KMS-11 (cell line): ENCODE measurements around the gene ATP2A2.

Experiments used
- H2AFZ ChIP-seq: fragments of 200-600 bp; sonication (generic); 2 replicates; pipeline ENCODE4 v1.6.1; 2016; ENCODE audit warnings: antibody characterized with exemption, mixed run types, low read depth
- H3K27ac ChIP-seq: fragments of 200-600 bp; sonication (generic); 2 replicates; pipeline ENCODE4 v1.6.1; 2016; ENCODE audit warnings: mild to moderate bottlenecking, mixed run types
- H3K27me3 ChIP-seq: fragments of 200-600 bp; sonication (generic); 2 replicates; pipeline ENCODE4 v1.6.1; 2017; ENCODE audit warnings: mild to moderate bottlenecking, low read depth, mixed run types, moderate library complexity; ENCODE audit not compliant: insufficient read depth
- H3K36me3 ChIP-seq: fragments of 200-600 bp; sonication (generic); 2 replicates; pipeline ENCODE4 v1.6.1; 2017; ENCODE audit warnings: mild to moderate bottlenecking, mixed run types; ENCODE audit not compliant: insufficient read depth
- H3K4me1 ChIP-seq: fragments of 200-600 bp; sonication (generic); 2 replicates; pipeline ENCODE4 v1.6.1; 2016; ENCODE audit warnings: mild to moderate bottlenecking, low read depth, mixed run types; ENCODE audit not compliant: poor library complexity, severe bottlenecking
- H3K4me2 ChIP-seq: fragments of 200-600 bp; sonication (generic); 2 replicates; pipeline ENCODE4 v1.7.0; 2016; ENCODE audit warnings: mild to moderate bottlenecking, mixed run types
- H3K4me3 ChIP-seq: fragments of 200-600 bp; sonication (generic); IDR thresholded peaks from 2 replicates; pipeline ENCODE4 v1.6.1; 2017; ENCODE audit warnings: low read depth, low read length, mixed read lengths; ENCODE audit not compliant: insufficient read depth
- H3K79me2 ChIP-seq: fragments of 200-600 bp; sonication (generic); 2 replicates; pipeline ENCODE4 v1.6.1; 2016; ENCODE audit warnings: low read depth, mixed run types; ENCODE audit not compliant: insufficient read depth
- H3K9ac ChIP-seq: fragments of 200-600 bp; sonication (generic); 2 replicates; pipeline ENCODE4 v1.6.1; 2016; ENCODE audit warnings: mild to moderate bottlenecking, mixed run types
- H4K20me1 ChIP-seq: fragments of 200-600 bp; sonication (generic); 2 replicates; pipeline ENCODE4 v1.6.1; 2016; ENCODE audit warnings: mild to moderate bottlenecking, mixed run types; ENCODE audit not compliant: insufficient read depth
- TF ChIP-seq, protein P1 (sequence below): fragments of 200-600 bp; sonication (generic); conservative IDR thresholded peaks from 2 replicates; pipeline ENCODE4 v1.6.1; 2017; ENCODE audit warnings: low read depth, mild to moderate bottlenecking, antibody characterized with exemption, low read length, moderate library complexity, mixed read lengths

Gene ATP2A2

DNA sequence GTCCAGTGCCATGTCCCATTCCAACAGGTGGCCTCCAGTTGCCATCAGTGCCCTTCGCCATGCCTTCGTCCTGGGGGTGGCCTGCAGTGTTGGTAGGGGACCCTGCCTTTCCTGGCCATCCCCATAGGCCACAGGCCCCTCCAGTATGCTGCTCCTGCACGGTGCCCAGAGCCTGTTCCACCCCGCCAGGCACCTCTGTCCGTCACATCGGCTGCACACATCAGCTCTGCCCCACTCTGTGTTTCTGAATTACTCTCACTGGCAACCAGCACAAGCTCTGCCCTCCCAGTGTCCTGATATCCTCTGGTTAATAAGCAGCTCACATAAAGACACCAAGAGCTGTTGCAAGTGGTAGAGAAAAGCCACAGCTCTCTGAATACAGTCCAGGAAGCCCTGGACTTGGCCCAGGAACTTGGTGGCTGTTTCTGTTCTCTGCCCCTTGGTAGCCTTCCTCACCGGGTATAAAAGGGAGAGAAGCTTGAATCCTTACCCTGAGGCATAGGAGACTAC, 31.3 kb upstream of the ATP2A2 start:
- TF ChIP-seq, protein P1, sequence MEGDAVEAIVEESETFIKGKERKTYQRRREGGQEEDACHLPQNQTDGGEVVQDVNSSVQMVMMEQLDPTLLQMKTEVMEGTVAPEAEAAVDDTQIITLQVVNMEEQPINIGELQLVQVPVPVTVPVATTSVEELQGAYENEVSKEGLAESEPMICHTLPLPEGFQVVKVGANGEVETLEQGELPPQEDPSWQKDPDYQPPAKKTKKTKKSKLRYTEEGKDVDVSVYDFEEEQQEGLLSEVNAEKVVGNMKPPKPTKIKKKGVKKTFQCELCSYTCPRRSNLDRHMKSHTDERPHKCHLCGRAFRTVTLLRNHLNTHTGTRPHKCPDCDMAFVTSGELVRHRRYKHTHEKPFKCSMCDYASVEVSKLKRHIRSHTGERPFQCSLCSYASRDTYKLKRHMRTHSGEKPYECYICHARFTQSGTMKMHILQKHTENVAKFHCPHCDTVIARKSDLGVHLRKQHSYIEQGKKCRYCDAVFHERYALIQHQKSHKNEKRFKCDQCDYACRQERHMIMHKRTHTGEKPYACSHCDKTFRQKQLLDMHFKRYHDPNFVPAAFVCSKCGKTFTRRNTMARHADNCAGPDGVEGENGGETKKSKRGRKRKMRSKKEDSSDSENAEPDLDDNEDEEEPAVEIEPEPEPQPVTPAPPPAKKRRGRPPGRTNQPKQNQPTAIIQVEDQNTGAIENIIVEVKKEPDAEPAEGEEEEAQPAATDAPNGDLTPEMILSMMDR: no peak
- Histone ChIP-seq H3K36me3 (no peaks in the 10 kb centered on the region), H3K4me3 (no peak overlapping the region), H3K27ac (no peak overlapping the region), H3K27me3 (no peaks in the 10 kb centered on the region), H4K20me1 (no peaks in the 10 kb centered on the region), H3K79me2 (no peaks in the 10 kb centered on the region), H3K9ac (no peak overlapping the region), H3K4me1 (no peaks in the 10 kb centered on the region), H2AFZ (no peak overlapping the region), H3K4me2 (no peak overlapping the region)

DNA sequence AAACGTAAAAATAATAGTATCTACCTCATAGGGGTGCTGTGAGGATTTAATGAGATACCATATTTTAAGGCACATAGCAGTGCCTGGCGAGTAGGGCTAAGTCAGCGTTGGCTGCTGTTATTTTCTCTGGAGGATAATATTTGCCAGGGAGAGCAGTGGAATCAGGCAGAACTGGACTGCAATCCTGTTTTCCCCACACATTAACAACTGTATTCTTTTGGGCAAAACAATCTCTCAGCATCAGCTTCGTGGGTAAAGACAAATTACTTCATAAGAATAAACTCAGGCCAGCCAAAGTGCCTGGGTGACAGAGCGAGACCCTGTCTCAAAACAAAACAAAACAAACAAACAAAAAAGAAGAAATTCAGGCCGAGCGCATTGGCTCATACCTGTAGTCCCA, 29.7 kb upstream of the ATP2A2 start:
- Histone ChIP-seq H3K9ac (no peak overlapping the region), H3K4me3 (no peak overlapping the region), H3K79me2 (no peaks in the 10 kb centered on the region), H3K4me2 (no peak overlapping the region), H3K4me1 (no peaks in the 10 kb centered on the region), H2AFZ (no peak overlapping the region), H3K27ac (no peak overlapping the region), H3K36me3 (no peaks in the 10 kb centered on the region), H4K20me1 (no peaks in the 10 kb centered on the region), H3K27me3 (no peaks in the 10 kb centered on the region)
- TF ChIP-seq, protein P1: no peak

DNA sequence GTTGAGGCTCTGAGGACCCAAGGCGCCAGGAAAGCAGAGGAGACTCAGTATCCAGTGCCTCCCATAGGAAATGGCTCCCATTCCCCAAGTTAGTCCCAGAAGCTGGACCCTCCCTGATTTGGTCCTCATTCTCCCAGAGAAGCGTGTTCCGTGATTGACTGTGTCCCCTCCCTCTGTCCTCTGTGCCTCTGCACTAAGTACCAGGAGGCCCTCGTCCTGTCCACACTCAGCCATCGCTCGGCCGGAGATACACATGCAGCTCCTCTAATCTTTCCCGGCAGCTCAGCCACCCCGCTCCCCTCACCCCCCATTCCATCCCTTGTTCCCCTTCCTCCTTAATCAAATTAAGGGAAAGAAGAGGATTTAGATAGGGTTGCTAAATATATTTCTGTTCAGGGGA, 28.3 kb upstream of the ATP2A2 start:
- H3K4me2 ChIP-seq: no peak overlapping the region
- no peaks in the 10 kb centered on the region for H3K4me1 ChIP-seq
- H3K36me3 ChIP-seq: no peaks in the 10 kb centered on the region
- TF ChIP-seq, protein P1: no peak
- no peak overlapping the region for H3K4me3 ChIP-seq
- no peaks in the 10 kb centered on the region for H4K20me1 ChIP-seq
- H3K27ac ChIP-seq: no peak overlapping the region
- no peak overlapping the region for H2AFZ ChIP-seq
- H3K27me3 ChIP-seq: no peaks in the 10 kb centered on the region
- H3K79me2 ChIP-seq: no peaks in the 10 kb centered on the region
- no peak overlapping the region for H3K9ac ChIP-seq

DNA sequence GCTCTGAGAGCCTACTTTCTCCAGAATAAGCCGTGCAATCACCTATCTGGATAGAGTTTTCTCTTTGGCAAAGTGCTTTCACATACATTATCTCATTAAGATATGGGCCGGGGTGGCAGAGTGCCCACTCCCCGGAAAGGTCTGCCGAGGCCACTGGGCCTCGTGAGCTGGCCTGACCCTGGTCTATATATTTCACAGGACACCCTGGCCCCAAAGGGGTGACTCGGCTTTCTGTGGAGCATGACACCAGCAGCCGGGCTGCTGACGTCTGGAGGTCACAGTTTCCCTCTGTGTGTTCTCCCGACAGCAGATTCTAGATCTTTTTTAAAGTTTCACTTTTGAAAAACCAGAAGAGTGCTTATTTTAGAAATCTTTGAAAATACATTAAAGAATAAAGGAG, 27.9 kb upstream of the ATP2A2 start:
- Histone ChIP-seq H3K27me3 (no peaks in the 10 kb centered on the region), H3K36me3 (no peaks in the 10 kb centered on the region), H3K79me2 (no peaks in the 10 kb centered on the region), H3K4me2 (no peak overlapping the region), H3K9ac (no peak overlapping the region), H3K27ac (no peak overlapping the region), H3K4me1 (no peaks in the 10 kb centered on the region), H4K20me1 (no peaks in the 10 kb centered on the region), H2AFZ (no peak overlapping the region), H3K4me3 (no peak overlapping the region)
- TF ChIP-seq, protein P1: no peak
